GM19397 (cell line): ENCODE results near the gene SERPINA4.

Experiments
- ATAC-seq: cut with Tn5 transposase; IDR thresholded peaks from one replicate; pipeline ENCODE4 v1.9.1; 2021; ENCODE audit warnings: mild to moderate bottlenecking, moderate library complexity; ENCODE audit not compliant: unreplicated experiment

SERPINA4 gene

DNA sequence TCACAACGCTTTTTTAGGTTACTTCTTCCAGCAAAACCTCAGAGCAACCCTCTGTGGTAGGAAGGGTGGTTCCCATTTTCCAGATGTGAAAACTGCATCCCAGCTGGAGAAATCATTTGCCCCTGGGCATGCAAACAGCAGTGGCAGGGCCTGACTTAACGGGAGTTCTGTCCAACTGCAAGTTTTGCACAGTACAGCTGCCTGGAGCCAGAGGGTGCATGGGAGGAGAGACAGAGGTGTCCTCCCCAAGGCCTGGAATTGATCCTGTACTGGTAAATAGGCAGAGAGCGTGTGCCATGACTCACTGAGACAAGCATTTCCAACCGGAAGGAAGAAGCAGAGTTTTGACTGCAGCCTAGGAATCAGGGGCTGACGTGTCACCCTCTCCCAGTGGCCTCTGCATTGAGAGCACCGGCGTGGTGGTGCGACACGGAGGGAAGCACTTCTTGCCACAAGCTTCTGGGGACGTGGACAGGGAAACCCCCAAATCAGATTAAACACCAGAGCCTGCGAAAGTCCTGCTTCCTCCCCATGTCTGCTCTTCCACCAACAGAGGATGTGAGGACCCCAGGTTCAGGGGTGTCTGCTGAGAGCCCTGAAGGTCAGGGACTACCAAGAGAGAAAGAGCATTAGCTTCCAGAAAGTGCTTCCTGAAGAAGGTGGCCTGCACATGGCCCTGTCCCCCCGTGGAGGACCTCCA is 19.0 kb upstream of the SERPINA4 start:
- ATAC-seq, result no peak

DNA sequence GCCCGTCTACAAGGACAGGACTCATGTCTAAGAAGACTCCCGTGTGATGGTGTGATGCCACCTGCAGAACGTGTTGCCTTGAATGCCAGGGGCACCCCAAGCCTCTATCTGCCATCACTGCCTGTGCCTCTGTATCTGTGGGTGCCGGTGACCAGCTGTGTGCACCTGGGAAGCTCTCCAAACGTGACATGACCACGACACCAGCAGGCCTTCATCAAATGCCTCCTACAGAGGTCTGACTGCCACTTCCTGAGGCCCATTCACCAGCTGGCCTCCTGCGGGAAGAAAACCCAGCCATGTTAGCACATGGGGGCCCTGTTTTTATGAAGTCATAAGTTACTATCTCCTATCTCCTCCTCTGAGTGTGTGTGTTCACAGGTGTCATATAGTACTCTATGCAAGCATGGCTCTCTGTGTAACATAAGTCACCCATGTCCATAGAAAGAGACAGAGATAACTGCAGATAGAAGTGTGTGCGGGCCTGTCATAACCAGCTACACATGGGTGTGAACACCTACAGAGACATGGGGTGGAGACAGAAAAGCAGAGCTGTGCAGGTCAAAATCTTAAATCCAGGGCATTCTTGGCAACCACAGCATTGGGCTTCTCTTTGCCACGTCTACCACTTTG is 18.3 kb upstream of the SERPINA4 start:
- no peak for ATAC-seq

- no peak for ATAC-seq
These were observed 17.7 kb upstream of the SERPINA4 start for GRCh38 chr14:94543449-94544124.

DNA sequence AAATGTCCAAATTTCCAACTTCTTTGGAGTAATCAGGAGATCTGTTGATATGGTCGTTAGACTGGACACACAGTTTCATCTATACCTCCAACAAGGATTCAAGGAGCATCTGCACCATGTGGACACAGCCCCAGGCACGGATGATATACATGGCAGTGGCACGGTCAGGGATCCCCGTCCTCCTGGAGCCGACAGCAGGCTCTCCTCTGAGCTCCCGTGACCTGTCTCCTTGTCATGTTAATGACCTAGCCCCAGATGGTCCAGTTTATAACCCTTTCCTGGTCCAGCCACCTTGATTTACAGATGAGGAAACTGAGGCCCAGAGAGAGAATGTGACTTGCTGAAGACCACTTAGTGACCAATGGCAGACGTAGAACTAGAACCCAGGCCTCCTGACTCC is 16.5 kb upstream of the SERPINA4 start:
- ATAC-seq, result no peak

GRCh38 chr14:94545131-94545841 is 16.0 kb upstream of the SERPINA4 start:
- ATAC-seq, result no peak

DNA sequence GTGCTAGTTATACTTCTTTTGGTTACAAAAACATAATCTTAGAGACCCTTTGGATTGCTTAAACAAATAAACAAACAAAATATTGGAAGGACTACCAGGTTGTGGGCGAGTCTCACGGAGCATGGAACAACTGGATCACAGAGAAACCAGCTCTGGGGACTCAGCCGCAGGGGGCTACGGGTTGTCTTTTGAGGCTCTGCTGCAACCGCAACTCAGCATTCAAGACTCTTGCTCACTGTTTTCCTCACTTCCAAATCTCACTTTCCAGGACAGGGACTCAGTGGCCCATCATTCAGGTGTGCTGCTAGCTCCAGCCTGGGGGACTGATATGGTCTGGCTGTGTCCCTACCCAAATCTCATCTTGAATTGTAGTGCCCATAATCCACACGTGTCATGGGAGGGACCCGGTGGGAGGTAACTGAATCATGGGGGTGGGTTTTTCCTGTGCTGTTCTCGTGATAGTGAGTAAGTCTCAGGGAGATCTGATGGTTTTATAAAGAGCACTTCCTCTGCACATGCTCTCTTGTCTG is 14.0 kb upstream of the SERPINA4 start:
- ATAC-seq, result no peak

GRCh38 chr14:94547726-94548125 is 13.5 kb upstream of the SERPINA4 start:
- no peak for ATAC-seq

- ATAC-seq, result no peak
These were observed 12.9 kb upstream of the SERPINA4 start for GRCh38 chr14:94548131-94548998.

DNA sequence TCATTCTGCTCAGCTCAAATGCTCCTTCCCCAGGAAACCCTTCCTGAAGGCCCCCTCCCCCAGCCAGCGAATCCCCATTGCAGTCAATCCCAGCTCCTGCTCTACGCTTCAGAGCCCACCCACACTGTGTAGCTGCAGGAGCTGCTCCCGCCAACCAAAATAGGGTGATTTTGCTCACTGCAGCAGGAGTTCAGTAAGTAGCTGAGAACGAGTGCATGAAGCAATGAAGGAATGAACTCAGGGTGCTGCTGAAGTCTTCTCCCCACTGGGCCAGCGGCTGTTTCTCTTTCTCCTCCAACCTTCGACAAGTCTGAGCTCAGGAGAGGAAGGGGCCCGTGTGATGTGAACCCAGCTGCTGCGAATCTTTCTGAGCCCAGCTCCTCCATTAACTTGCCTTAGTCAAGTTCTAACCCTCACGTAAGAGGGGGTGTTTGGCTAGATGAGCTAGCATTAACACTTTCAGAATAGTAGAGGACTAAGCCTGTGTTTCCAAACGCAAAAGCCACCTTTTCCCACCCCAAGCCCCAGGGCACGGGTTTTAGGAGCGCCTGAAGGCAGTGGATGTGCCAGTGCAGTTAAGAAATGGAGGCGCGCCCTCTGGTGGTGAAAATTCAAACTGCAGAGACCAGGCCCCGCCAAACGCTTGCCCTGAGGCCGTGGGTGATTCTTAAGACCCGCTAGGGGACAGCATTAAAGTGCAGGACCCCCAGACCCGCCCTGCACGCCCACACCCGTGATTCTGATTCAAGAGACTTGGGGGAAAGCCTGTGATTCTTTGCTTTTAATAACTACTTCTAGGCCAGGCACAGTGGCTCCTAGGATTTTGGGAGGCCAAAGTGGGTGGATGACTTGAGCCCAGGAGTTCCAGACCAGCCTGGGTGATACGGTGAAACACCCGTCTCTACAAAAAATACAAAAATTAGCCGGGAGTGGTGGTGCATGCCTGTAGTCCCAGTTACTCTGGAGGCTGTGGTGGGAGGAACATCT is 11.9 kb upstream of the SERPINA4 start:
- ATAC-seq, result no peak

DNA sequence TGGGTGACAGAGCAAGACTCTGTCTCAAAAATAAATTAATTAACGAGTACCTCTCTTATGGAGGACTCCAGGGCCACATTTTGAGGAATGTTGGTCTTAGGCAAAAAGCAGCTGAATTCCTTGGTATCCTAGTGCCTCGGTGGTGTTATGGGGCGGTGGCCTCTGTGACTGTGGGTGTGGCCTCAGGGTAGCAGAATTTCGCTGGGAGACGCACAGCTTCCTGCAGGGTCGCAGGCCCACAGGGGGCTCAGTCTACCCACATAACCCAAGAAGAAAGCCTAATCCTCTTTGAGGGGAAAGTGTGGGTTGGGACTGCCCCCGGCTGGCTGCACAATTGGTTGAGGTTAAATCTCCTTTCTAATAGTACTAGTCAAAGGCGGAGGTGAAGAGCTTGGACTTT is 11.2 kb upstream of the SERPINA4 start:
- ATAC-seq, result no peak

- no peak for ATAC-seq
These were observed 5.3 kb upstream of the SERPINA4 start for GRCh38 chr14:94555991-94556390.

- ATAC-seq, result no peak
These were observed 3.9 kb upstream of the SERPINA4 start for GRCh38 chr14:94557327-94557726.

DNA sequence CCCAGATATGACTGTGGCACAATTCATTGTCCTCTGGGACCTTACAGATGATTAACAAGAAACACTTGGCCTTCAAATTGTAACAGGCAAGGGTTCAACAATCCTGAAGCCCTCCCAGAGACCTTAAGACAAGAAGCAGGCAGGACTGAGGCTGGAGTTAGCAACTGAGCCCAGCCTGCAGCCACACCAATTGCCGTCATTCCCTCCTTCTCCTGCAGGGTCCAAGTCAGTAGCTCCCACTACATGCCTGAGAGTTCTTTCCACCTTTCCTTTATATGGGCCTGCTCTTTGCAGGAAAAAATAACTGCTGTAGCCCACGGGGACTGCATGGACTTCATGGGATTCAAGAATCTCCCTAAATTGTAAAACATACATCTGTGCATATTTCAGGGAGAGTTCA is 2.4 kb upstream of the SERPINA4 start:
- no peak for ATAC-seq

DNA sequence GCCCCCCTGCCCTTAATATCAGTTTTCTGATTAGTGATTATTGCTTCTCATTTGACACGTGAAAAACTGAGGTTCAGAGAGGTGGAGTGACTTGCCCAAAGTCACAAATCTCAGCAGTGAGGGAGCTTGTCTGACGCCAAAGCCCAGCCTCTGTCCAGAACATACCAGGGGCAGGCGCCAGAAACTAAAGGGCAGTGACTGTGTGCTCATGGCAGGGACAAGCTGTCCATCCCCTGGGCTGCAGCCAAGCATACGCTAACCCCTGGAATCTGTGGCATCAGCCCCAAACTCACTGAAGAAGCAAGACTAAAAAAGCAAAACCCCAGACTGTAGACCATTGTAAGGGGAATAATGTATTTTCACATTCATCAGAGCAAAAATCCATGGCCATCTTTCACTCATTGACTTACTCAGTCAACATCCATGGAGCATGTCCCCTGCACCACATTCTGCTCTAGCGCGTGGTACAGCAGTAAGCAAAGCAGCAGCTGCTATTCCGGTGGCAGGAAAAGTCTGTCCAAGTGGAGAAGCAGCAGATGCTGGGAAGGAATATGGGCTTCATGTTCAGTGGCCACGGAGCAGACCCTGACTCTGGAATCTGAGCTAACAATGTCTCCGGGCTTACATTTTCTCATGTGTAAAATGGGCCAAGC is 1.5 kb upstream of the SERPINA4 start:
- no peak for ATAC-seq

DNA sequence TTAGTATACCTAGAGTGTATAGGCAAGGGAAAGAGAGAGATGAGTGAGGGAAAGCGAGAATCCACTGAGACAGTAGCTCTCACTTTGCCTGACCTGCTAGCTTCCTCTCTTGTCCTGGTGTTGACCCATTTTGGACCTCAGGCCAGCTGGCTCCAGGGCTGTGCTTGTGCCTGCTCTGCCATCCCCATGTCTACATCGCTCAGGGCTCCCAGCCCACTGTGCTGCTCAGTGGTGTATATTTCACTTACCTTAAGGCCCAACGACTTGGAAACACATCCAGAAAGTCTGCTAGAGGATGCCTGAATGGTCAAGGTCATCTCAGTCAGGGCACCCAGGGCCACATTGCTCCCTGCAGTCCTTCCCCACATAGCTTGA is 964 bp upstream of the SERPINA4 start:
- ATAC-seq, result no peak

DNA sequence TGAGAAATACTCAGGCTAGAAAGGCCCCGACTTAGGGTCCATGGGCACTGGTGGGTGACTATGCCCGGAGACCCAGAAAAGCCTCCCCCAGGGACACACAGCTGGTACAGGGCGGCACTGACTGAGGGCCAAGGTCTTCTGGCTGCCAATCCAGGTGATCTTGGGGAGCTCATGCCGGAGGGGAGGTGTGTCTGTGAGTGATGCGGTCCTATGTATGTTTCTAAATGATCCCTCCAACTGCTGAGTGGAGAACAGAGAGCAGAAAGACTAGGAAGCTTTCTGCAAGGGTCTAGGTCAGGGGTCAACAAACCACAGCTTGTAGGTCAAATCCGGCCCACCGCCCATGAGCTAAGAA is 391 bp downstream of the SERPINA4 start:
- ATAC-seq, result no peak

DNA sequence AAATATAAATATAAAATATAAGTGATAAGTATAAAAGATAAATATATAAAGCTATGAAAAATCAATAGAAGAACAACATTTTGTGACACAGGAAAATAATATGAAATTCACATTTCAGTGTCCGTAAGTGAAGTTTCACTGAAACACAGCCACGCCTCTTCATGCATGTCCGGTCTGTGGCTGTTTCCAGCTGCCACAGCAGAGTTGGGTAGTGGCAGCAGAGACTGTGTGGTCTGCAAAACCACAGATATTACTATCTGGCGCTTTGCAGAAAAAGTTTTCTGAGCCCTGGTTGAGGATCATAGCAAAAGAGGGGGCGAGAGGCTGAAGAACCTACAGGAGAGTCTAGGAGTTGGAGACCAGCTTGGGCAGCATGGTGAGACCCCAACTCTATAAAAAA is 780 bp downstream of the SERPINA4 start:
- no peak for ATAC-seq

- ATAC-seq, result no peak
These were observed 2.0 kb downstream of the SERPINA4 start for GRCh38 chr14:94562941-94563883.
